ENCODE measurements around the gene CEP41.

GRCh38 chr7:130401101-130401500 is 39.7 kb downstream of the CEP41 start:
- TF ChIP-seq POLR2A (IDR thresholded peaks at IDR 0.05) (no peak), CTCF (IDR thresholded peaks at IDR 0.05) (no peak)

Measured in Peyer's patch (tissue), 4 donors.